ENCODE results near the gene ZNF526.

DNA sequence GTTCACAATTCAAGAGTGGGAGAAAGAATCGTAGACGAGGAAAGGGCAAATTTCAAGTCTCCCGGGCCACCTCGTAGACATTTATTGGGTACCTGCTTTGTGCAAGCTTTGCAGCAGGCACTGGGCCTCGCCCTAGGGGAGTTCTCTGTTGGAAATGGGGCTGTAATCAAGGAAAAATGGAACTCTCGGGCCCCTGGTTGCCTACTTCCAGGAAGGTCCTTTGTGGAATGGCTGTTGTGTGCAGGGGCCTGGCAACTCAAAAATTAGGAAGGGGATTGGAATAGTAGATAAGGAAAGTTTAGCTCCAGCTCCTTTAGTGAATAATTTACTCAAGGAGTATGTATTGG is 612 bp downstream of the ZNF526 start:
- TF ChIP-seq, protein P1, sequence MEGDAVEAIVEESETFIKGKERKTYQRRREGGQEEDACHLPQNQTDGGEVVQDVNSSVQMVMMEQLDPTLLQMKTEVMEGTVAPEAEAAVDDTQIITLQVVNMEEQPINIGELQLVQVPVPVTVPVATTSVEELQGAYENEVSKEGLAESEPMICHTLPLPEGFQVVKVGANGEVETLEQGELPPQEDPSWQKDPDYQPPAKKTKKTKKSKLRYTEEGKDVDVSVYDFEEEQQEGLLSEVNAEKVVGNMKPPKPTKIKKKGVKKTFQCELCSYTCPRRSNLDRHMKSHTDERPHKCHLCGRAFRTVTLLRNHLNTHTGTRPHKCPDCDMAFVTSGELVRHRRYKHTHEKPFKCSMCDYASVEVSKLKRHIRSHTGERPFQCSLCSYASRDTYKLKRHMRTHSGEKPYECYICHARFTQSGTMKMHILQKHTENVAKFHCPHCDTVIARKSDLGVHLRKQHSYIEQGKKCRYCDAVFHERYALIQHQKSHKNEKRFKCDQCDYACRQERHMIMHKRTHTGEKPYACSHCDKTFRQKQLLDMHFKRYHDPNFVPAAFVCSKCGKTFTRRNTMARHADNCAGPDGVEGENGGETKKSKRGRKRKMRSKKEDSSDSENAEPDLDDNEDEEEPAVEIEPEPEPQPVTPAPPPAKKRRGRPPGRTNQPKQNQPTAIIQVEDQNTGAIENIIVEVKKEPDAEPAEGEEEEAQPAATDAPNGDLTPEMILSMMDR (conservative IDR thresholded peaks at IDR 0.05): no peak
- no peak for TF ChIP-seq ZFX (IDR thresholded peaks at IDR 0.05)
